Mucosa of rectum (tissue), 2 donors: ENCODE results near the gene CR1L.
"Not testable (repeated sequence)": the region's sequence is repeated elsewhere in the genome, so short reads cannot be mapped to it uniquely, and the experiment has no call there.

Experiments
- H3K27ac ChIP-seq, 2 donors: one replicate each; pipeline ENCODE4 v1.7.0; 2013; ENCODE audit warnings: inconsistent platforms in 2 of 2, low read depth in 2 of 2, low read length in 2 of 2
- H3K27me3 ChIP-seq, 2 donors: one replicate each; pipeline ENCODE4 v1.7.0; 2013; ENCODE audit warnings: low read length in 2 of 2; ENCODE audit not compliant: control insufficient read depth in 2 of 2, insufficient read depth in 2 of 2
- H3K36me3 ChIP-seq, 2 donors: one replicate each; pipeline ENCODE4 v1.7.0; 2013; ENCODE audit warnings: low read length in 2 of 2; ENCODE audit not compliant: control insufficient read depth in 2 of 2, insufficient read depth in 2 of 2
- H3K4me1 ChIP-seq, 2 donors: one replicate each; pipeline ENCODE4 v1.7.0; 2013; ENCODE audit warnings: low read length in 2 of 2, mild to moderate bottlenecking in 1 of 2; ENCODE audit not compliant: control insufficient read depth in 2 of 2, insufficient read depth in 2 of 2
- H3K4me3 ChIP-seq, 2 donors: one replicate each; pipeline ENCODE4 v1.7.0; 2013; ENCODE audit warnings: low read length in 2 of 2
- H3K9ac ChIP-seq, 2 donors: one replicate each; pipeline ENCODE4 v1.7.0; 2013; ENCODE audit warnings: low read length in 2 of 2, low read depth in 1 of 2, mild to moderate bottlenecking in 1 of 2
- H3K9me3 ChIP-seq, 2 donors: one replicate each; pipeline ENCODE4 v1.7.0; 2013; ENCODE audit warnings: low read length in 2 of 2; ENCODE audit not compliant: control insufficient read depth in 2 of 2
- donor health status: healthy.
- donor health status: Normal muscosa, but diverticular disease.

CR1L gene

GRCh38 chr1:207766569-207766968 lies 121.6 kb downstream of the CR1L start:
- H3K27ac ChIP-seq, result no peak overlapping the region
- no peak overlapping the region for H3K9ac ChIP-seq
- H3K36me3 ChIP-seq, result peaks cover 48 to 51% of the 10 kb centered on the region in 2 donors
- no peaks in the 10 kb centered on the region for H3K27me3 ChIP-seq
- H3K9me3 ChIP-seq, result no peaks in the 10 kb centered on the region
- no peak overlapping the region for H3K4me3 ChIP-seq
- no peaks in the 10 kb centered on the region for H3K4me1 ChIP-seq

GRCh38 chr1:207770514-207770913 lies 125.6 kb downstream of the CR1L start:
- H3K9me3 ChIP-seq, H3K4me1 ChIP-seq, H3K27ac ChIP-seq, H3K27me3 ChIP-seq, H3K9ac ChIP-seq, H3K4me3 ChIP-seq: not testable (repeated sequence)
- peaks cover 18 to 20% of the 10 kb centered on the region in 2 donors for H3K36me3 ChIP-seq
